Measurements from ENCODE around the gene HAGHL. TPM values are rescaled to one million over a fixed set of nuclear protein-coding genes. Genes with fewer than 3 reads are reported as not detected.

HAGHL gene
- total RNA-seq, 2 donors from 2014 or later = 8.9 to 11.4 TPM

GRCh38 chr16:678209-678857, 48.6 kb upstream of the HAGHL start:
- Histone ChIP-seq H3K27ac (ENCODE audit: low read depth, low read length) (no peak overlapping the region), H3K9me3 (ENCODE audit: control insufficient read depth, low read length) (no peaks in the 10 kb centered on the region), H3K36me3 (ENCODE audit: control insufficient read depth, insufficient read depth, low read length) (peaks cover 32% of the 10 kb centered on the region), H3K9ac (ENCODE audit: extremely low read depth, low read length, poor library complexity, severe bottlenecking) (no peak overlapping the region), H3K4me1 (ENCODE audit: control insufficient read depth, insufficient read depth, low read length) (peaks cover 18% of the 10 kb centered on the region), H3K27me3 (ENCODE audit: control insufficient read depth, insufficient read depth, low read length, poor library complexity, severe bottlenecking) (no peaks in the 10 kb centered on the region), H3K4me3 (ENCODE audit: low read length) (no peak overlapping the region)
- no peak for TF ChIP-seq CTCF (conservative IDR thresholded peaks at IDR 0.05)
- Mint-ChIP-seq H3K27me3 (ENCODE audit: insufficient read depth) (no peaks in the 10 kb centered on the region), H3K27ac (no peak overlapping the region), H3K4me1 (peaks cover 23% of the 10 kb centered on the region), H3K4me3 (no peak overlapping the region), H3K36me3 (ENCODE audit: low read depth) (peaks cover 19% of the 10 kb centered on the region), H3K9me3 (no peaks in the 10 kb centered on the region)
- WGBS, 2 experiments (ENCODE audit: insufficient coverage in 1 of 2, insufficient read length in 1 of 2) = 91 to 96% methylated on average over 13 to 21 of the region's 21 CpGs
- no peak for DNase-seq

- H3K4me3 ChIP-seq (ENCODE audit: low read length) = no peak overlapping the region
- peak overlapping the region; percentile 70 for H3K27ac ChIP-seq (ENCODE audit: low read depth, low read length)
- peaks cover 27% of the 10 kb centered on the region for H3K36me3 ChIP-seq (ENCODE audit: control insufficient read depth, insufficient read depth, low read length)
- H3K36me3 Mint-ChIP-seq (ENCODE audit: low read depth) = peaks cover 19% of the 10 kb centered on the region
- no peak overlapping the region for H3K9ac ChIP-seq (ENCODE audit: extremely low read depth, low read length, poor library complexity, severe bottlenecking)
- peak overlapping the region; percentile 73 for H3K4me3 Mint-ChIP-seq
- H3K4me1 Mint-ChIP-seq = peaks cover 23% of the 10 kb centered on the region
- 37 to 59% methylated on average over 20 to 52 of the region's 52 CpGs for WGBS, 2 experiments (ENCODE audit: insufficient coverage in 1 of 2, insufficient read length in 1 of 2)
- H3K4me1 ChIP-seq (ENCODE audit: control insufficient read depth, insufficient read depth, low read length) = peaks cover 18% of the 10 kb centered on the region
- no peaks in the 10 kb centered on the region for H3K9me3 Mint-ChIP-seq
- H3K9me3 ChIP-seq (ENCODE audit: control insufficient read depth, low read length) = no peaks in the 10 kb centered on the region
- H3K27ac Mint-ChIP-seq = peak overlapping the region; percentile 70
- H3K27me3 ChIP-seq (ENCODE audit: control insufficient read depth, insufficient read depth, low read length, poor library complexity, severe bottlenecking) = no peaks in the 10 kb centered on the region
- TF ChIP-seq CTCF (conservative IDR thresholded peaks at IDR 0.05) = no peak
- DNase-seq = peak; percentile 90
- H3K27me3 Mint-ChIP-seq (ENCODE audit: insufficient read depth) = no peaks in the 10 kb centered on the region
These were observed 47.8 kb upstream of the HAGHL start for GRCh38 chr16:678858-679813.

GRCh38 chr16:679814-680624, 46.9 kb upstream of the HAGHL start, which contains the start of gene STUB1:
STUB1 (plus strand) TSS chr16:680410; CDS start chr16:680526, 116 bp downstream.
- H3K4me1 Mint-ChIP-seq = peaks cover 19% of the 10 kb centered on the region
- WGBS, 2 experiments (ENCODE audit: insufficient coverage in 1 of 2, insufficient read length in 1 of 2) = 0 to 1% methylated on average over 24 to 87 of the region's 91 CpGs
- Histone ChIP-seq H3K36me3 (ENCODE audit: control insufficient read depth, insufficient read depth, low read length) (peaks cover 24% of the 10 kb centered on the region), H3K27me3 (ENCODE audit: control insufficient read depth, insufficient read depth, low read length, poor library complexity, severe bottlenecking) (no peaks in the 10 kb centered on the region), H3K4me1 (ENCODE audit: control insufficient read depth, insufficient read depth, low read length) (peaks cover 18% of the 10 kb centered on the region), H3K9me3 (ENCODE audit: control insufficient read depth, low read length) (no peaks in the 10 kb centered on the region), H3K27ac (ENCODE audit: low read depth, low read length) (peak within 1 kb of the TSS; percentile 70), H3K4me3 (ENCODE audit: low read length) (peak within 1 kb of the TSS; percentile 91), H3K9ac (ENCODE audit: extremely low read depth, low read length, poor library complexity, severe bottlenecking) (peak within 1 kb of the TSS; percentile 76)
- peak within 1 kb of the TSS; percentile 73 for H3K4me3 Mint-ChIP-seq
- no peaks in the 10 kb centered on the region for H3K9me3 Mint-ChIP-seq
- no peak for TF ChIP-seq CTCF (conservative IDR thresholded peaks at IDR 0.05)
- no peaks in the 10 kb centered on the region for H3K27me3 Mint-ChIP-seq (ENCODE audit: insufficient read depth)
- DNase-seq = peak; percentile 99
- H3K36me3 Mint-ChIP-seq (ENCODE audit: low read depth) = peaks cover 19% of the 10 kb centered on the region
- H3K27ac Mint-ChIP-seq = peak within 1 kb of the TSS; percentile 91
